Stomach (tissue), 9 donors: Measurements from ENCODE around the gene SH3BP2. TPM values are rescaled to one million over a fixed set of nuclear protein-coding genes. Genes with fewer than 3 reads are reported as not detected.
A peak's percentile ranks its signal among the peaks of the same experiment; 100 is the strongest.

Source experiments
- DNase-seq, 2 donors: peaks; one replicate each; pipeline versions ENCODE4 v3.0.0 to v3.0.0-alpha.2; 2013 to 2019
- H3K27ac ChIP-seq, 5 donors: fragments of 200-600 bp in 4 of 5; sonication (generic) in 4 of 5; one replicate each; pipeline ENCODE4 v1.5.1; 2013 to 2019; ENCODE audit warnings: mild to moderate bottlenecking in 1 of 5, moderate library complexity in 1 of 5
- H3K27me3 ChIP-seq, 3 donors: fragments of 200-600 bp; sonication (generic); one replicate each; pipeline ENCODE4 v1.5.1; 2017 to 2019; ENCODE audit warnings: mixed run types in 1 of 3
- H3K36me3 ChIP-seq, 4 donors: fragments of 200-600 bp; sonication (generic); 1 replicate in 3 of 4; 2 replicates in 1 of 4; pipeline ENCODE4 v1.5.1; 2016 to 2019
- H3K4me1 ChIP-seq, 4 donors: fragments of 200-600 bp; sonication (generic); one replicate each; pipeline ENCODE4 v1.5.1; 2016 to 2019
- H3K4me3 ChIP-seq, 4 donors: fragments of 200-600 bp; sonication (generic) in 3 of 4; one replicate each; pipeline ENCODE4 v1.5.1; 2016 to 2019; ENCODE audit warnings: mild to moderate bottlenecking in 1 of 4
- H3K9me3 ChIP-seq, 4 donors: fragments of 200-600 bp; sonication (generic); one replicate each; pipeline ENCODE4 v1.5.1; 2016 to 2019
- CTCF ChIP-seq, 7 experiments: fragments of 450-650 bp in 4 of 7; fragments of 200-600 bp in 3 of 7; sonication (generic) in 3 of 7; IDR thresholded peaks; one replicate each; pipeline ENCODE4 v1.5.1; 2016 to 2019; ENCODE audit warnings: antibody characterized with exemption in 7 of 7, control low read depth in 2 of 7, mild to moderate bottlenecking in 1 of 7
- EP300 ChIP-seq: sonication (generic); formaldehyde crosslinking; IDR thresholded peaks from one replicate; pipeline ENCODE4 v1.6.1; 2017; ENCODE audit warnings: antibody characterized with exemption
- POLR2A ChIP-seq, 4 donors: fragments of 450-650 bp; IDR thresholded peaks; one replicate each; pipeline ENCODE4 v1.6.1; 2016; ENCODE audit warnings: antibody characterized with exemption in 4 of 4, control low read depth in 2 of 4, mild to moderate bottlenecking in 1 of 4, moderate library complexity in 1 of 4
- POLR2AphosphoS5 ChIP-seq, 3 donors: sonication (generic); formaldehyde crosslinking; IDR thresholded peaks; one replicate each; pipeline ENCODE4 v1.6.1; 2016; ENCODE audit warnings: antibody characterized with exemption in 3 of 3
- WGBS, 5 donors: extraction: QIAGEN DNeasy Blood & Tissue Kit in 3 of 5; methylation state at CpG; one replicate each; pipeline versions ENCODE4 v1.1.5 to v1.1.7; 2013 to 2018; 5-methylcytosine and 5-hydroxymethylcytosine counted together
- intact Hi-C: fragments of 100-400 bp; cut with DNase I; formaldehyde crosslinking; loops from one replicate; pipeline ENCODE4 v1.15.1; 2023; ENCODE audit warnings: low total_unique reads
- polyA plus RNA-seq, 3 donors: library from polyadenylated mRNA; stranded (reverse); fragments of 200-250 nt; gene quantifications; one replicate each; pipeline ENCODE4 v1.2.3, GENCODE V29; 2013
- total RNA-seq, 5 donors: library from RNA; depleted of rRNA; stranded (reverse); fragments of >200 nt; gene quantifications; one replicate each; pipeline versions ENCODE4 v1.1.0 to v1.2.3, GENCODE V29; 2014 to 2016
- donor health status: healthy with polysubstance abuse.
- donor health status: Bipolar disorder and iron deficiency.
- donor health status: healthy.

The SH3BP2 gene
- total and polyA plus RNA-seq, 8 donors, result 9.0 to 151 (median 32.7) TPM

- Histone ChIP-seq H3K4me1 (peaks cover 62 to 96% (median 91%) of the 10 kb centered on the region in 4 donors), H3K36me3 (no peaks in the 10 kb centered on the region), H3K27ac (peak overlapping the region; percentile 83 to 93 (median 88)), H3K9me3 (no peaks in the 10 kb centered on the region), H3K27me3 (no peaks in the 10 kb centered on the region), H3K4me3 (no peak overlapping the region)
- TF ChIP-seq CTCF (IDR thresholded peaks at IDR 0.05), result no peak
- no peak for TF ChIP-seq POLR2A (IDR thresholded peaks at IDR 0.05)
- no peak for TF ChIP-seq POLR2AphosphoS5 (IDR thresholded peaks at IDR 0.05)
- TF ChIP-seq EP300, result no peak
- intact Hi-C loops, result no loop called here
- DNase-seq, result no peak
- WGBS, 5 donors, result 73 to 85% (median 80%) methylated on average over 11 to 13 of the region's 13 CpGs
Observed at GRCh38 chr4:2807571-2807970, 14.7 kb downstream of the SH3BP2 start.

- peak overlapping the region in 2 of 5 donors; percentile 86 to 88 for H3K27ac ChIP-seq
Observed at GRCh38 chr4:2808001-2808400, 15.1 kb downstream of the SH3BP2 start.

GRCh38 chr4:2809610-2810180 is 16.8 kb downstream of the SH3BP2 start:
- intact Hi-C loops, result no loop called here
- no peaks in the 10 kb centered on the region for H3K9me3 ChIP-seq
- no peak for TF ChIP-seq CTCF (IDR thresholded peaks at IDR 0.05)
- no peak for TF ChIP-seq POLR2A (IDR thresholded peaks at IDR 0.05)
- no peak for TF ChIP-seq POLR2AphosphoS5 (IDR thresholded peaks at IDR 0.05)
- no peak for TF ChIP-seq EP300
- H3K27ac ChIP-seq, result peak overlapping the region in 2 of 5 donors; percentile 83 to 91
- peaks cover 55 to 95% (median 88%) of the 10 kb centered on the region in 4 donors for H3K4me1 ChIP-seq
- H3K27me3 ChIP-seq, result no peaks in the 10 kb centered on the region
- no peak overlapping the region for H3K4me3 ChIP-seq
- peaks cover 0 to 10% (median 8%) of the 10 kb centered on the region in 4 donors for H3K36me3 ChIP-seq
- no peak for DNase-seq
- WGBS, 5 donors, result 63 to 75% (median 70%) methylated on average over 10 of the region's 10 CpGs

More at GRCh38 chr4:2808001-2808400, 15.1 kb downstream of the SH3BP2 start:
- no peaks in the 10 kb centered on the region for H3K36me3 ChIP-seq
- no peak for TF ChIP-seq CTCF (IDR thresholded peaks at IDR 0.05)
- no peak for TF ChIP-seq POLR2A (IDR thresholded peaks at IDR 0.05)
- no peak for TF ChIP-seq EP300
- intact Hi-C loops, result no loop called here
- no peaks in the 10 kb centered on the region for H3K9me3 ChIP-seq
- WGBS, 5 donors, result 81 to 93% (median 89%) methylated on average over 7 of the region's 7 CpGs
- no peaks in the 10 kb centered on the region for H3K27me3 ChIP-seq
- DNase-seq, result no peak
- H3K4me1 ChIP-seq, result peaks cover 63 to 96% (median 92%) of the 10 kb centered on the region in 4 donors
- H3K4me3 ChIP-seq, result no peak overlapping the region

GRCh38 chr4:2810388-2810787 is 17.5 kb downstream of the SH3BP2 start:
- Histone ChIP-seq H3K36me3 (peaks cover 0 to 17% (median 10%) of the 10 kb centered on the region in 4 donors), H3K27ac (peak overlapping the region in 3 of 5 donors; percentile 80 to 91 (median 83)), H3K4me1 (peaks cover 53 to 95% (median 85%) of the 10 kb centered on the region in 4 donors), H3K4me3 (no peak overlapping the region), H3K27me3 (no peaks in the 10 kb centered on the region), H3K9me3 (no peaks in the 10 kb centered on the region)
- 61 to 88% (median 82%) methylated on average over 7 to 10 of the region's 10 CpGs for WGBS, 5 donors
- DNase-seq, result no peak
- intact Hi-C loops, result no loop called here
- TF ChIP-seq POLR2A (IDR thresholded peaks at IDR 0.05) (no peak), EP300 (no peak), CTCF (IDR thresholded peaks at IDR 0.05) (no peak), POLR2AphosphoS5 (IDR thresholded peaks at IDR 0.05) (no peak)
